Keratinocyte (primary cell): Measurements from ENCODE around the gene GATD1. TPM values are rescaled to one million over a fixed set of nuclear protein-coding genes. Genes with fewer than 3 reads are reported as not detected.

ENCODE experiments used
- DNase-seq: peaks from one replicate; pipeline ENCODE4 v3.0.0-alpha.2; 2011; ENCODE audit warnings: low read depth, missing footprints, low spot score
- FAIRE-seq: peaks from 2 replicates; lab custom pipeline; 2011; peaks lifted over from hg19 to GRCh38; lab: Jason Lieb, UNC
- H2AFZ ChIP-seq: 2 replicates; pipeline ENCODE4 v1.6.0; 2012; ENCODE audit warnings: low read length, control low read depth, inconsistent platforms; ENCODE audit not compliant: control insufficient read depth
- H3K27ac ChIP-seq: 2 replicates; pipeline ENCODE4 v1.5.1; 2011; ENCODE audit warnings: low read length; ENCODE audit not compliant: control insufficient read depth, insufficient read depth
- H3K27me3 ChIP-seq: 3 replicates; pipeline ENCODE4 v1.6.0; 2011; ENCODE audit warnings: low read length; ENCODE audit not compliant: control insufficient read depth, insufficient read depth; ENCODE audit errors: extremely low read depth
- H3K36me3 ChIP-seq, 2 experiments: 2 replicates in 1 of 2; 3 replicates in 1 of 2; pipeline ENCODE4 v1.5.1; 2011; ENCODE audit warnings: low read length in 2 of 2, mild to moderate bottlenecking in 1 of 2; ENCODE audit not compliant: control insufficient read depth in 2 of 2, insufficient read depth in 2 of 2; ENCODE audit errors: extremely low read depth in 1 of 2
- H3K4me1 ChIP-seq: 3 replicates; pipeline ENCODE4 v1.5.1; 2011; ENCODE audit warnings: low read length; ENCODE audit not compliant: control insufficient read depth, insufficient read depth; ENCODE audit errors: extremely low read depth
- H3K4me2 ChIP-seq: 3 replicates; pipeline ENCODE4 v1.6.0; 2011; ENCODE audit warnings: low read depth, low read length; ENCODE audit not compliant: control insufficient read depth, insufficient read depth; ENCODE audit errors: extremely low read depth
- H3K4me3 ChIP-seq, 3 experiments: fragments of 200-600 bp in 1 of 3; sonication (generic) in 1 of 3; 2 replicates in 2 of 3; 3 replicates in 1 of 3; pipeline ENCODE4 v1.5.1; 2011 to 2016; ENCODE audit warnings: low read length in 3 of 3, mild to moderate bottlenecking in 3 of 3, control low read depth in 2 of 3, inconsistent platforms in 1 of 3, low read depth in 1 of 3, mixed read lengths in 1 of 3, mixed run types in 1 of 3, moderate library complexity in 1 of 3; ENCODE audit not compliant: control insufficient read depth in 2 of 3, insufficient read depth in 2 of 3; ENCODE audit errors: extremely low read depth in 1 of 3
- H3K79me2 ChIP-seq: 2 replicates; pipeline ENCODE4 v1.6.0; 2012; ENCODE audit warnings: low read length; ENCODE audit not compliant: control insufficient read depth, insufficient read depth
- H3K9ac ChIP-seq: 3 replicates; pipeline ENCODE4 v1.6.0; 2011; ENCODE audit warnings: low read length; ENCODE audit not compliant: control insufficient read depth, insufficient read depth; ENCODE audit errors: extremely low read depth
- H3K9me1 ChIP-seq: 3 replicates; pipeline ENCODE4 v1.6.0; 2011; ENCODE audit warnings: low read length; ENCODE audit not compliant: control insufficient read depth, insufficient read depth; ENCODE audit errors: extremely low read depth
- H3K9me3 ChIP-seq: 2 replicates; pipeline ENCODE4 v1.5.1; 2012; ENCODE audit warnings: low read depth, low read length; ENCODE audit not compliant: control insufficient read depth
- H4K20me1 ChIP-seq: 3 replicates; pipeline ENCODE4 v1.6.0; 2011; ENCODE audit warnings: low read length; ENCODE audit not compliant: control insufficient read depth, insufficient read depth; ENCODE audit errors: extremely low read depth
- CTCF ChIP-seq, 3 experiments: IDR thresholded peaks in 1 of 3; conservative IDR thresholded peaks in 1 of 3; optimal IDR thresholded peaks in 1 of 3; 2 replicates in 2 of 3; 3 replicates in 1 of 3; pipeline versions ENCODE3 to v1.5.1; 2011; ENCODE audit warnings: low read length in 3 of 3, mild to moderate bottlenecking in 3 of 3, moderate library complexity in 2 of 3, control low read depth in 1 of 3, inconsistent platforms in 1 of 3; ENCODE audit not compliant: insufficient read depth in 2 of 3; ENCODE audit errors: extremely low read depth in 1 of 3
- EZH2 ChIP-seq: IDR thresholded peaks from one replicate; pipeline ENCODE4 v1.6.1; 2012; ENCODE audit warnings: inconsistent platforms, mild to moderate bottlenecking, low read length, moderate library complexity
- dilution Hi-C: fragments of 300-500 bp; cut with MboI; formaldehyde crosslinking; loops from one replicate; pipeline ENCODE4 v1.7.0; 2020; ENCODE audit warnings: low sequenced_read_pairs; ENCODE audit not compliant: extremely low pct_ligation_motif_present
- polyA plus RNA-seq, 5 experiments: library from polyadenylated mRNA; depleted of rRNA in 3 of 5; stranded (reverse) in 3 of 5; stranded (forward) in 1 of 5; unstranded in 1 of 5; fragments of >200 nt; gene quantifications; 1 replicate in 1 of 5; 2 replicates in 3 of 5; 3 replicates in 1 of 5; pipeline versions ENCODE4 v1.2.1 to v1.2.3, GENCODE V29; 2011 to 2012; ENCODE audit warnings: missing spikeins in 2 of 5, low read depth in 1 of 5, low replicate concordance in 1 of 5

Gene GATD1
- polyA plus RNA-seq, 1 donor (not counting 4 experiments of a cell fraction or from before 2014, with no cell fraction given), result 24.4 TPM

GRCh38 chr11:788009-788640 is 10.8 kb upstream of the GATD1 start:
- TF ChIP-seq CTCF (optimal IDR thresholded peaks at IDR 0.05 in 1 of 3, IDR thresholded peaks at IDR 0.05 in 1 of 3, conservative IDR thresholded peaks at IDR 0.05 in 1 of 3; ENCODE audit: extremely low read depth in 1 of 3, insufficient read depth in 2 of 3, low read length in 3 of 3) (no peak), EZH2 (no peak)
- H3K27me3 ChIP-seq, result peaks cover 8% of the 10 kb centered on the region
- FAIRE-seq, result no peak
- no peak overlapping the region for H3K4me3 ChIP-seq
- dilution Hi-C loops, result no loop called here
- no peaks in the 10 kb centered on the region for H3K79me2 ChIP-seq
- H3K4me2 ChIP-seq, result no peak overlapping the region
- H3K9me1 ChIP-seq, result no peaks in the 10 kb centered on the region
- no peak for DNase-seq
- no peak overlapping the region for H3K9ac ChIP-seq
- H3K27ac ChIP-seq, result no peak overlapping the region
- peaks cover 2 to 4% of the 10 kb centered on the region in 2 experiments for H3K36me3 ChIP-seq
- H2AFZ ChIP-seq, result no peak overlapping the region
- peaks cover 6% of the 10 kb centered on the region for H3K4me1 ChIP-seq
- no peaks in the 10 kb centered on the region for H3K9me3 ChIP-seq
- no peaks in the 10 kb centered on the region for H4K20me1 ChIP-seq

- Histone ChIP-seq H2AFZ (no peak overlapping the region), H3K4me2 (no peak overlapping the region), H3K4me1 (peaks cover 9% of the 10 kb centered on the region), H3K4me3 (no peak overlapping the region), H3K9me3 (no peaks in the 10 kb centered on the region), H3K27ac (no peak overlapping the region), H4K20me1 (no peaks in the 10 kb centered on the region), H3K9ac (no peak overlapping the region), H3K36me3 (peaks cover 0 to 3% of the 10 kb centered on the region in 2 experiments), H3K9me1 (no peaks in the 10 kb centered on the region), H3K79me2 (no peaks in the 10 kb centered on the region), H3K27me3 (peaks cover 8% of the 10 kb centered on the region)
- FAIRE-seq (no peak), DNase-seq (no peak)
- dilution Hi-C loops, result no loop called here
- TF ChIP-seq EZH2, result no peak
- TF ChIP-seq CTCF (optimal IDR thresholded peaks at IDR 0.05 in 1 of 3, IDR thresholded peaks at IDR 0.05 in 1 of 3, conservative IDR thresholded peaks at IDR 0.05 in 1 of 3; ENCODE audit: extremely low read depth in 1 of 3, insufficient read depth in 2 of 3, low read length in 3 of 3), result no peak
Observed at GRCh38 chr11:787084-787675, 9.9 kb upstream of the GATD1 start.
